Measurements from ENCODE around the gene BHLHE41.

BHLHE41 gene

DNA sequence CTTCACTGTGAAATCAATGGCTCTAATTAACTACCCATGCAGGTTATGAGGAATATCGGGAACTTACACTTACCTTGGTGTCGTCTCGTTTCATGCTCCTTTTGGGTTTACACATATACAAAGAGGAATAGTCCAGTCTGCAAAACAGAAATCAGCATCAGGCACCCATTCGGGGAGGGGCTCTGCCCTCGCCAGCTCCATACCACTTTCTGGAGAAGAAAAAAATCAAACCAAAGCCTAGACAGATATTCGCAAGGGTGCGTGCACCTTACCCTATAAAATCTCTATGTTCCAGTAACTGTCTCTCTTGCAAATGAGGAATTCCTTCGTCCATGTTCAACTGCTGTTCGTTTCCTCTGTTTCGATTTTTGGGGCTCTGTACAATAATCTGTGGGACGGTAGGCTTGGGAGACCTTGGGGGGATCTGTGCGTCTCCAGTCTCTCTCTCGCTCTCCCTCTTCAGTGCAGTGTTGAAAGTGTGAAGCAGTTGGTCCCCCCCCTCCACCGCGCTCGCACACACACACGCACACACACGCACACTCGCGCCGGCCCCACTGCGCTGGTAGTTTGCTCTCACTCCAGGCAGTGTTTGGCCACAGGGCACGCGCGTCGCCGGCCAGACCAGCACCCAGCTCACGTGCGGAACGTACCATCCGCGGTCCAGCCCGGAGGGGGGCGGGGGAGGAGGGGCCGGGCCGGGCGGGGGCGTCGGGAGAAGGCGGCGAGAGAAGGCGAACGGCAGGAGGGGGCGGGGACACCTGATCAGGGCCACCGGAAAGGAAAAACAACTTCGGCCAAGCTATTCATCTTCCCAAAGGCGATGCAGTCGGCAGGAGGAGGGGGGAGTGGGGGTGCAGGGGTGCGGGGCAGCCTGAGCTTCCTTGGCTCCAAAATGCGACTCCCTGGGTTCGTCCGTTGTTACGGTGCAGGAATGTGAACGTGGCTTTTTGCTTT is at the start of gene BHLHE41:
Gene BHLHE41, minus strand, starts transcription at position 592 of the 954 bp plus-strand sequence. Its CDS starts 258 bp downstream, at position 334.
- FAIRE-seq, result no peak

DNA sequence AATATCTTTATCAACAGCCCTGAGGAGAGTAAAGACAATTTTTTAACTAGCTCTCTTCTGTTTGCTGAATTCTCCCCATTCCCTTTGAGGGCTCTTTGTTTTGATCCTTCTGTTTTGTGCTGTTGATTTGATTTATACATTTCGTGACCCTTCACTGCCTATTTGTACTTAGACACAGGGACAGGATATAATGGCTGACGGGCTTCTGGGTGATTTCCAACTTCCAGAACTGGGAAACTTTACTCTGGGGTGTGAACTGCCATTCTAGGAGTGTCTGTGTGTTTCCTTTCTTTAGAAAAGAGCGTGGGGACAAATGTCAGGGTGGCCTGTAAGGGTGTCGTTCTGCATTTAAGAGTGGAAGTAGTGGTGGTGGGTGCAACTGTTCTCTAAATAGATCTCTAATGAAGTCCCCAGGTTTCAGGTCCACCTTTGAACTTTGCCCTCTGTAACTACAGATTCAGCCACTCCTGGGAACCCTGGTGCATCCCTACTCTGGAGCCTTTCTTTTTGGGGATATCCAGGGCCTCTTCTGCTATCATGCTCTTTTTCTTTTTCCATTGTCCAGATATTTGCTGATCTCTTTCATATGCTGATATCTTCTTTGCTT is 48.2 kb upstream of the BHLHE41 start:
- no peak for FAIRE-seq

DNA sequence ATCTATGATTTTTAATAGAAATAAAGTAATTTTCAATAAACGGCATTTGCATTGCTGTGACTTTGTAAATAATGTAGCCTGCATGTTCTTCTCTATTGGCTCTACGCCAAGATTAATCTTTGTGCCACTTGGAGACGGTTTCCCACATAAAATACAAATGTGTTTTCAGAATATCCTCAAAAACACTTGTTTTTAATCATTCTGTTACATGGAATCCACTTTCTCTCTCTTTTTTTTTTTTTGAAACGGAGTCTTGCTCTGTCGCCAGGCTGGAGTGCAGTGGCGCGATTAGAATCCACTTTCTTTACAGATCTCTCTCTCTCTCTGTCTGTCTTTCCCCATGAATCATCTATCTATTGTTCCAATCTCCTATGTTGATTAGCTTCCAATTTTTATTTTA is 47.7 kb upstream of the BHLHE41 start:
- no peak for FAIRE-seq

DNA sequence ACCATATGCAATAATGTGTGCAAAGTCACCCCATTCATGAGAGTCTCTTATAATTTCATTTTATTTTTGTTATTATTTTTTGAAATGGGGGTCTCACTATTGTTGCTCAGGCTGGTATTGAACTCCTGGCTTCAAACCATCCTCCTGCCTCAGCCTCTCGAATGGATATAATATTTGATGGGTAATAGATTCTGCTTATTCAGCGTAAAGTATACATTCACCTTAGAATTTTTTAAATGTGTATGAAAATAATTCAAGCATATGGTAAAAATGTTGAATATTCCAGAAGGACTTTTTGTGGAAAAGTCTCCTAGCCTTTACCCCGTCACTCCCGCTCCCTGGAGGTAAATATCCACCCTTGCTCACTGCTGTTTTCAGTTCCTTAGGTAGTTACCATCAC is 47.2 kb upstream of the BHLHE41 start:
- FAIRE-seq, result no peak

DNA sequence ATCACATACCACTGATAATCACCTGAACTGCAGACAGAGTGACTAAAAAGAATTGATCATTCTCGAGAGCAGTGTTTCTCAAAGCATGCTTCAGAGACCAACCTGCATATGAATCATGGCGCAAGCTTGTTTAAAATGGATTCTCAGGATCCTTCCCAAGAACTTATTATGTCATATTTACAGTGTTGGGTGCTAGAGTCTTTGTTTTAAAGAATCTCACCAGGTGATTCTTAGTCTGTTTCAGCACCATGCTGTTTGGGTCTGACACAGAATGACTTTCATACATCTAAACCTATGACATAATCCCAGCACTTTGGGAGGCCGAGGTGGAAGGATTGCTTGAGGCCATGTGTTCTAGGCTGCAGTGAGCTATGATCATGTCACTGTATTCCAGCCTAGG is 39.3 kb upstream of the BHLHE41 start:
- FAIRE-seq, result no peak

DNA sequence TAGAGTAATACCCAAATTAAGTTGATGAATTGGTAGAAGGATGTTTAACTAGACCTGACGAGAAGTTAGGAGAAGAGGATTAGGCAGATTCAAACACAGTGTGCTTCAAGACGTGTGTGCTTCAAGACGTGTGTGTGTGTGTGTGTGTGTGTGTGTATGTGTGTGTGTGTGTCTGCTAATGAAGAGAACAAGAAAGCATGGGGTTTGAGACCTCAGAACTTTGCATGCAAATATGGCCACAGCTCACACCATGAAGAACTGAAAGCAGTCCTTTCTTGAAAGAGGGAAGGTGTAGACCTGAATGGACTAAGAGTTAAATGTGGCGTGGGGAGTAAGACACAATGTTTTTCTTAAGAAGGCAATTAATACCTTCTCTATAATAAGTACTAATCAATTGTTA is 38.1 kb upstream of the BHLHE41 start:
- no peak for FAIRE-seq

DNA sequence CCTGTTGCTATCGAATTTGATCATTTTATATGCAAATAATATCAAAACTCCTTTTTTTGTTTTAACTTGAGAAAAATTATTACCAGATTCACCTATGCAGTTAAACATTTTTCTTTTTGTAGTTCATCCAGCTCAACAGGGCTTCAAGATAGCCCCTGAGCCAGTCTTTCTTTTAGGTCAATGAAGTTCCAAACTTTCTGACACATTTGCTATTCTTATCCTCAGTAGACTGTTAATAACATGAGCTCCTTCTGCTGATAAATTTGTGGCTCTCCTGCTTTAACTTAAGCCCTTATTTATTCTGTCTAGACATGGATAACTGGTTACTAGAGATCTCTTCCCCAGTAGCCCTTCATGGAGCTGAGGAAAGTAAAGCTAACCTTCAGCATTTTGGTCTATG is 37.3 kb upstream of the BHLHE41 start:
- FAIRE-seq, result no peak

DNA sequence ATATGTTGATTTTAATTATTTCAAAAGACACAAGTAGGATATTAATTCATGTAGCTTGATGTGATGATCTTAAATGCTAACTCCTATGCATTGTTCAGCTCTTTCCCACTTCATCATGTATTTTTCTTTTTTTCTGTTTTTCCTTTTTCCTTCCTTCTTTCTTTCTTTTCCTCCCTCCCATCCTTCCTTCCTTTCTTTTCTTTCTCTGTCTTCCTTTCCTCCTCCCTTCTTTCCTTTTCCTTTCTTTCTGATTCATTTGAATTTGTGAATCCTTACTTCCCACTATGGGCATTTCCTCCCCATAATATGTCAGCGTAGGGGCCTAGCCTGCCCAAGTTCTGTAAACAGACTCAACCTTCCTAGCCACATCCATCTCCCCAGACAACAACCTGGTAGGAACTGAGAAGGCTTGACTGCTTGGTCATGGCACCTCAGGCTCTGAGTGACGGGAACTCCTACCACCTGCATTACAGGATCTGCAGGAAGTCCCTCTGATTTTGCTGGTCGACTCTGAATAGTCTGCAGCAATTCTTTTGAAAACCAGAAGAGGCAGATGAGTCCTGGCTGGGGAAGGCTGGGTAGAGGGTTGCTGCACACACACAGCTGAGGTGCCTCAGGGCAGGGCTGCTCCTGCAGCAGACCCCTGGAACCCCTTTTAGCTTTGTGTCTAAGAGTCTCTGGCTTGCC is 33.4 kb upstream of the BHLHE41 start:
- FAIRE-seq, result no peak

DNA sequence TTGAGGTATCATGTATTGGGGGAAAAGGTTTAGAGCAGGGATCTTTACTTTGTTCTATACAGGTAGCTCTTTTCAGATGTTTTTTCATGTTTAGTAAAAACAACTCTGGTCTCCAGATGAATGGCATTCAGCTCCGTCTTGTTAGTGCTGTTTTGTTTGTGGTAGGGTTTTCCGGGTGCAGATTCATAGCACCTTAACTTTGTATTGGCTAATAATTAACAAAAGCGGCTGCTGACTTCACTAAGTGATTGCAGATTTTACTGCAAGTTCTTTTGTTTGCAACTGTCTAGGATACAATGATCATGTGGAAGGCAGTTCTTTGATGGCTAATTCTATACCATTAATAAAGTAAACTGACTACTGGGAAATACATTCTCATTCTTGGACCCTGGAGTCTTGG is 32.2 kb upstream of the BHLHE41 start:
- no peak for FAIRE-seq

DNA sequence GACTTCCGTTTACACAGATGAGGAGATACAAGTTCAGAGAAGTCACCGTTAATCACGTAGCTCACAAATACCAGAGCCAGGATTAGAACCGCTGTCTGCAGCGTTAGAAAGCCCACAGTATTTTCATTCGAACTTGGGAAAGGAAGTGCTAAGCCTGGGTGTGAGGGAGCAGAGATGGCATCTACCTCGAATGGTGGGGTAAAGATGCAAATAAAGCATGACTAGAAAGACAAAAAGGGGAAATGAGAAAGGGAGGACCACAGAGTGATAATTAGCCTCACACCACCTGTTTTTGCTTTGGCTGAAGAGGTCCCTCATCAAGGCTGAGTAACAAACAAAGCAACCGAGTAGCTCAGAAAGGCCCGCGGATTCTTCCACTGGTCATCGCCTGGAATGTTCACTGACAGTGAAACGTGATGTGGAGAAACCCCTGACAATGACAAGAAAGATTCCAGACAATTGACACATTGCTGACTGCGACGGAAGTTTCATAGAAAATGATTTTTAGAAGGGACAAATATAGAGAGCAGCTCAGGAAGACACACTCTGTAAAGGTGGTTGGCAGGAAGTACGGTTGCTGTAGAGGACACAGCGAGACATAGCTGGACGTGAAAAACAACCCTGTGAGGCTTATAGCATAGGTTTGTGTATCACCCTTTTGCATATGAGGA is 31.5 kb upstream of the BHLHE41 start:
- FAIRE-seq, result no peak

DNA sequence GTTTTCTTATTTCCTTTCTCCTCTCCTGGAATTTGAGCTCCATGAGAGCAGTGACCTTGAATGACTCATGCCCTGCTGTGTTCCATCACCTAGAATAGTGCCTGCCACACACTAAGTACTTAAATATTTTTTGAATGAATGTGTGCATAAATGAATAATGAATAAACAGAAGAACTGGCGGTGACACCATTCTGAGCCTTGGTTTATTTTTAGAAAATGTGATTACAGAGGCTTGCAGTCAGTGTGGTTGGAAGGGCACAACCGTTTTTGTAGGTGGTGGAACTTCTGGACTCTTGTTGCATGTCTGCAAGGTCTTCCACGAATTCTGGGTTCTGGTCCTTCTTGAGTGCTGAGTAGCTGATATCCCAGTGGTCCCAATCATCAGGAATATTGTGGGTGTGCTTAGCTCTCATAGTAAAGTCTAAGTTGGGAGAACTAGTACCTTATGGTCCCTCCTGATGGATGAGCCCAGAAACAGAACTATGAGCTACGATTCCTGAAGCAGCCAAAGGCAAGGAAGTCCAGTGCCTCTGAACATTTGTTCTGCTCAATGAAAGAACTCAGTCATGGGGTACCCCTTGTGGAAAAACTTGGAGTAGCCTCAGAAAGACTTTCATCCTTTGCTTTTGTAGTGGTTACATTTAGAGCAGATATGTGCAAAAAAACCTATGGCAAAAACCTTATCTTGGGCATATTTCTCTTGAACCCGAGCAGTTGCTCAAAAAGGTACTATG is 28.8 kb upstream of the BHLHE41 start:
- no peak for FAIRE-seq

DNA sequence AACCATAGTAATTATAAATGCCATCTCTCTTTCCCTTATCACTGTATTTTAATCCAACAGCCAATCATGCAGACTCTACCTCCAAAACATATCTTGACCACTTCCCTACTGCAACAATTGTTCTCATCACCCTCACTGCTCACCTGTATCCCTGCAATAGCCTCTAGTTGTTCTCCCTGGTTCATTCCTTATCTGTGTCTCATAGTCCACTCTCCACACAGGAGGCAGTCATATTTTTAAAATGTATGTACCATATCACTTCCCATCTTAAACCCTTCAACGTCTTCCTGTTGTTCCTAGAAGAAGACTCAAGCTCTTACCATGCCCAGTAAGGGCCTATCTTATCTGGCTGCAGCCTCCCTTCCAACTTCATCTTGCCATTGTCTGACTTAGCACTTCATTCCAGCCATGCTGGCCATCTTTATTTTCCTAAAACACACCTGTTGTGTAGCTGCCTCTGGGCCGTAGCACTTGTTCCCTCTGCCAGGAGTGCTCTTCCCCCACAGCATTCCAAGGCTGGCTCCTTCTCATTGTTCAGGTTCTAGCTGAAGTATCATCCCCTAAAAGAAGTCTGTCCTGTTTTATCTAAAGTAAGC is 27.8 kb upstream of the BHLHE41 start:
- no peak for FAIRE-seq

DNA sequence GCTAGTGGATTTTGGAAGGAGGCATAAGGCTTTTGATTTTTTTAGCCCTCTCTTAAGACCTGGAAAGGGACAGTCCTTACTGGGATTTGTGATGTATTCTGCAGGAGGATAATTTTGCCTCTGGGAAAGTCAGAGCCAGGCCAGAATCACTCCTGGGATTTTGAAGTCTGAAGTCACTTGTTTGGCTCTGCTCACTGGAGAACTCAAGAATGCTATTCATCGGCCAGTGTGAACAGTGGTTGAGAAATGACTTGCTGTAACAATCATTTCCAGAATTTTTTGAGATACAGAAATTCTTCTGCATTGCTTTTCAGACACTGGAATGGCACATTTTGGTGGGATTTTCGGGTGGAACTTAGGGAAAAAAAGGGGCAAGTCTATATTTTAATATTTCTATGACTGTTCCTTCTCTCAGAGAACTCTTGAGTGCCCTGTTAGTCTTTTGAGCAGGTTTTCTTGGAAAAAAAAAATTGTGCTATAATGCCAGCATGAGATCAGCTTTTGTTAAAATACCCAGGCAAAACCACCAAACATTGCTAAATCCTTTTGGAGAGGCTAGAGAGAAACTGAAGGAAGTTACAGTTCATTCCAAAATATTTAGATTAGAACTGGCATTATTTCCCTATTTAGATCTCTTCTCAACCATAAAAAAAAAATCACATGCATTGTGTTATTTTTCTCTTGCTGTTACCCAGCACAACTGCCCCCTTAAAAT is 26.1 kb upstream of the BHLHE41 start:
- FAIRE-seq, result no peak

DNA sequence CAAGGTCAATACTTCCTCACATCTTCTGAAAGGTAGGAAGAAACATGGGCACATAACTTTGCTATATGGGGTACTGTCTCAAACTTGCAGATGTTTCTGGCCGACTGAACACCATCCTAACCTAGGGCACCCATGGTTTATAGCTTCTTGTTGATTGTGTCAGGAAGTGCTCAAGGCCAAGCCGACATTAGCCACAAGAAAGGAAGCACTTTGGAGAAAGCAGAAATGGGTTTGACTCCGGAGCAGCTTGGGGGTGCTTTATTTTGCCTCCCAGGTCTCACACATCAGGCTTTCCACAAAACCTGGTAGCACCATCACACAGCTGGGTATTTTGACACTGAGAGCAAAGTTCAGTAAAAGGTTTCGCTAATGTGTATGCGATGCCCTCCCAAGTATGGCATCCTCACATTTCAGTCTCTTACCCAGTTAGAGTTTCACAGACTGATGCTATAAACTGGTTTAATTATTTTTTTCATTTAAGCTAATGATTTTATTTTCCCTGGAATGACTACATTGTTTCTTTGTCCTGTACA is 25.2 kb upstream of the BHLHE41 start:
- no peak for FAIRE-seq

DNA sequence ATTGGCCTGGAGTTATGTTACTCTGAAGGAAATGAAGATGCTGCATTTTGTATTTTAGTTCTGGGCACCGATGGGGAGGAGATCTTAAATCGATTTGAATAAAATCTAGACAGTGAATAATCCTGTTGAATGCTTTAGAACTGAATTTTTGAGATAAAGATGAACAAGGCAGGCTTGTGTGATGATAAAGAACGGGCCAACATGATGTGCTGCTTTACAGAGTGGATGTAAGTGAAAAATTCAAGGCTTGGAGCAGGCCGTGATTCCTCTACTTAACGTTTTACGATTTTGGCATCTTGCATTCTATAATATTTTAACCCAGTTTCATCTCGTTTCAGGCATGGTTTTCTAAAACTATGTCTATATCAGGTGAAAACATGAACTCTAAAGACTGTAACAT is 23.5 kb upstream of the BHLHE41 start:
- no peak for FAIRE-seq

DNA sequence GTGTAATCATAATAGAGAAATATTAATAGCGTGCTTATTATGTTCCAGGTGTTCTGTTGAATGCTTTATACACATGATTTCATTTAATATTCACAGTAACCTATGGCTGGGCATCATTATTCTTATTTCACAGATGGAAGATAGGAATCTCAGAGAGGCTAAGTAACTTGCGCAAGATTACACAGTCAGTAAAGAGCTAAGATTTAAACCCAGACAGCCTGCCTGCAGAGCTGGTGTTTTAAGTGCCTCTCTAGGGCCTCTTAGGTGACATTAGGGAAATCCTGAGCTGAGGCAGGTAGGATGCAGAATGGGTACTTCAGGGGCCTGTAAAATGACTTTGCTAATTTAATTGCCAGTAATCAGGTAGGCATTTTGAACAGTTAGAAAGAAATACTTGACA is 18.5 kb upstream of the BHLHE41 start:
- no peak for FAIRE-seq

DNA sequence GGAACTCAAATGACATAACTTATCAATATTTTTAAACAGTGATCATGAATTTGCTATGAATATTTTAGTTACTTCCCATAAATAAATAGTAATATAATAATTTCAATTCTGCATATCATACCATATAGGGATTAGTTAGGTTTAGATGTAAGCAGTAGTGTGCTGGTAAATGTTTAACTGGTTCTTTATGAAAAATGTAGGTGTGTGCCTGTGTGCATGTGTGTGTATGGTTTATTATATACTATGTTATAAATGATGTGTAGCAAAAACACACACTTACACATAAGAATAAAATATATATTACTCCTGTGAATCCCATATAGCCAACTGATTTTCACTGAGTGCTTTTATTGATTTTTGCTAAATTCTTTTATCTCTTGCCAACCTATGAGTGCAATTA is 14.0 kb upstream of the BHLHE41 start:
- FAIRE-seq, result no peak

DNA sequence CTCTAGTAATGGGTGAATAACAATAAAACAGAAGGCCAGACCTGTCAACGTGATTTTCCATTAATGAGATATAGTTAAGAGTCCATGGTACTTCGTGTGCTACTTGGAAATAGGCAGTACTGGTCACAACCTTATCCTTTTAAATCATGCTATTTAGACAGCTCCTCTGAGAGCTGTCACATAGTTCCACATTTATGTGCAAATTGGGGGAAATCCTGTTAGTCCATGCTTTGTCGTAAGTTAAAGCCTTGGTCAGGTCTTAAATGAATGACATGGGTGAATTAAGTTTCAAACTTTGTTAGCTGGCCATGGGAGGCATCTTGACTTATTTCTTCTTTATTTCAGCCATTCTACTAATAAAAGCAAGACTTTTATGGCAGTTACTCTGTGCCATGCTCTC is 11.9 kb upstream of the BHLHE41 start:
- FAIRE-seq, result no peak

DNA sequence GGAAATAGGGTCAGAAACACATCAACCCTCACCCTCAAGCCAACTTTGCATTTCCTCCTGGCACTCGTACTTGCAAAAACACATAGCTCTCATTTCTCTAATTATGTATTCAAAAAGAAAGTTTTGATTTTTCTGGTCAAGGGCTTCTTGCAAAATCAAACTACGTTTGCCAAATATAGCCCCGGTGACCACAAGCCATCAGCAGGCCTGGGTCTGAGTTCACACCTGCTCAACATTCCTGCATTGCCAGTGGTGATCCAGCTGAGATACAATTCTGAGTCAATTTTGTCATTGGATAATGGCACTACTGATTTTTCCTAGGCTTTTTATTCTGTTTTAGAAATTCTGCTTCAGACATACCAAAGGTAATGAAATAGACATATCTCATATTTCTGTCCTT is 10.7 kb upstream of the BHLHE41 start:
- FAIRE-seq, result no peak

DNA sequence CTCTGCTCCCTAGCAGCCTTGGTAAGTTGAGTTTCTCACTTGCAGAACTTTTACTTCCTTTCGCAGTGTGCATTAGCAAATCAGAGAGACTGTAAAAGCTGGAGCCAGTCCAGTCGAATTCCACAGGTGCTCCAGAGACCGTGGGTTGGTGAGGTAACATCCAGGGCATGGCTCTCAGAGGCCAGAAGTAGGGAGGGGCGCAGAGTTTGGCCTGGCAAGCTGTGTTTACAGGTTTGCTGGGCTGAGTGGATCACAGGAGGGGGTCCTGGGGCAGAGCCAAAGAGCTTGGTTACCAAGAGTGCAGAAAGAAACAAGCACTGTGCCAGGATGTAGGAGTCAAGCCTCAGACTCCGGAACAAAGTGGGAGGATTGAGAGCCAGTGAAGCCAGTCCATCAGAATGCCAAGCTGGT is 10.2 kb upstream of the BHLHE41 start:
- no peak for FAIRE-seq

DNA sequence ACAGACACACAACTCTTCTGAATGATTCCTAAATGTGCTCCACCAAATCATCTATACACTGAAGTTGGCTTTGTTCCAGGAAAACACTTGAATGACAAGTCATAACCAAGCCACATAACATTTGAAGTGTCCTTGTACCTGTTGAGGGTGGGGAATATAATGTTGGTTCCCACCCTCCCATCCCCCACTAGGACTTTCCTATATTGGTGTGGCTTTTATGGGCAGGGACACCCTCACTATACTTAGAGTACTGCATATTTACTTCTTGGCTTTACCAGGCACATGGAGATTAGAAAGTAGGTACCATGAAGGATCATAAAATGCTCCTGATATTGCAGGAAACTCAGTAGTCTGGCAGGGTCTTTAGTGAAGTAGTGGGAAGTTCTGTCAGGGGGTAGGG is 9.7 kb upstream of the BHLHE41 start:
- no peak for FAIRE-seq

All from A204.1 (cell line).